HG03135 (cell line): ENCODE results near the gene GRID1.

Source experiments
- ATAC-seq: cut with Tn5 transposase; IDR thresholded peaks from one replicate; pipeline ENCODE4 v1.9.1; 2021; ENCODE audit warnings: mild to moderate bottlenecking, moderate library complexity; ENCODE audit not compliant: unreplicated experiment

The GRID1 gene

GRCh38 chr10:86073199-86073977, 293.2 kb downstream of the GRID1 start:
- ATAC-seq: no peak

GRCh38 chr10:86072413-86072812, 294.2 kb downstream of the GRID1 start:
- ATAC-seq: no peak

GRCh38 chr10:86071758-86072157, 294.8 kb downstream of the GRID1 start:
- ATAC-seq: no peak

- no peak for ATAC-seq
Observed at GRCh38 chr10:86071145-86071544, 295.4 kb downstream of the GRID1 start.

- no peak for ATAC-seq
Observed at GRCh38 chr10:86070278-86070677, 296.3 kb downstream of the GRID1 start.

GRCh38 chr10:86068231-86069054, 298.2 kb downstream of the GRID1 start:
- no peak for ATAC-seq

- ATAC-seq: no peak
Observed at GRCh38 chr10:86067436-86068050, 299.1 kb downstream of the GRID1 start.

GRCh38 chr10:86066696-86067095, 299.9 kb downstream of the GRID1 start:
- no peak for ATAC-seq

GRCh38 chr10:86065711-86066251, 300.8 kb downstream of the GRID1 start:
- no peak for ATAC-seq

GRCh38 chr10:86064931-86065662, 301.5 kb downstream of the GRID1 start:
- ATAC-seq: no peak

- ATAC-seq: no peak
Observed at GRCh38 chr10:86064219-86064618, 302.4 kb downstream of the GRID1 start.

- no peak for ATAC-seq
Observed at GRCh38 chr10:86063341-86063740, 303.3 kb downstream of the GRID1 start.

- no peak for ATAC-seq
Observed at GRCh38 chr10:86062647-86063145, 303.9 kb downstream of the GRID1 start.

- no peak for ATAC-seq
Observed at GRCh38 chr10:86062198-86062550, 304.4 kb downstream of the GRID1 start.

GRCh38 chr10:86061278-86062197, 305.1 kb downstream of the GRID1 start:
- ATAC-seq: no peak

GRCh38 chr10:86060386-86061277, 306.0 kb downstream of the GRID1 start:
- ATAC-seq: no peak

- no peak for ATAC-seq
Observed at GRCh38 chr10:86059892-86060291, 306.7 kb downstream of the GRID1 start.

- no peak for ATAC-seq
Observed at GRCh38 chr10:86058964-86059363, 307.6 kb downstream of the GRID1 start.

- no peak for ATAC-seq
Observed at GRCh38 chr10:86057708-86058107, 308.9 kb downstream of the GRID1 start.
